GM19043 (cell line): Measurements from ENCODE around the gene KCNJ6.
"Not testable (repeated sequence)": the region's sequence is repeated elsewhere in the genome, so short reads cannot be mapped to it uniquely, and the experiment has no call there.

ENCODE experiments used
- ATAC-seq: cut with Tn5 transposase; IDR thresholded peaks from one replicate; pipeline ENCODE4 v1.9.1; 2021; ENCODE audit warnings: low read depth; ENCODE audit not compliant: unreplicated experiment

KCNJ6 gene

DNA sequence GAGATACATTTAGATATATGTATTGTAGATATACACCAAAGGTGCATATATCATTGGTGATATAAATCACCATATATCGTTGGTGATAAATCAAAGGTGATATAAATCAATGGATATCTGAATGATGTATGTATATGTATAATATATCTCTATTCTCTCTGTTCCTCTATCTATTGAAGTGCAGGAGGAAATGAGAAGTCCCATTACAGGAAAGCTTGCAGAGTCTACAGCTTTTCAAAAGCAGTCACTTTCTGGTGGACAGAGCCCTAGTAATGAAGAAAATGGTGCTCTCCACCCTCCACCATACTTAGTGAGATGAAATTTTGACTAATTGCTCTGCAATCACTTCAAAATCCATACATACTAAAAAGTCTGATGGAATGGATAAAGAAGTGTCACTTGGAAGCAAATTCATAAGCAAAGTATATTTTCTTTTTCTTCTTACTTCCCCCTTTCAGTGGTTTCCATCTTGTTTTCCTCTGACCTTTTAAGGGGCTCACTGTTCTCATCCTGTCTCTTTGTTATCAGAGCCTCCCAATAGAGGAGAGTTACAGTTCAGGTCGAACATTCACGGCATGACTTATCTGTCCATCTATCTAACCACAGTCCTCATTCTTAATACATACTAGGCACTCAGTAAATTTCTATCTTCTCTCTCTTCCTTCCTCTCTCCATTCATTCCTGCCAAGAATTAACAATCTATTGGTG, 227.2 kb downstream of the KCNJ6 start:
- no peak for ATAC-seq

- no peak for ATAC-seq
Observed at GRCh38 chr21:37686991-37687810, 229.1 kb downstream of the KCNJ6 start.

GRCh38 chr21:37684547-37684946, 231.7 kb downstream of the KCNJ6 start:
- no peak for ATAC-seq

GRCh38 chr21:37684115-37684493, 232.2 kb downstream of the KCNJ6 start:
- no peak for ATAC-seq

GRCh38 chr21:37683396-37684114, 232.7 kb downstream of the KCNJ6 start:
- no peak for ATAC-seq

- ATAC-seq: no peak
Observed at GRCh38 chr21:37682966-37683365, 233.3 kb downstream of the KCNJ6 start.

GRCh38 chr21:37677006-37677405, 239.3 kb downstream of the KCNJ6 start:
- ATAC-seq: no peak

- no peak for ATAC-seq
Observed at GRCh38 chr21:37675202-37675801, 241.0 kb downstream of the KCNJ6 start.

GRCh38 chr21:37673801-37674575, 242.3 kb downstream of the KCNJ6 start:
- ATAC-seq: no peak

- no peak for ATAC-seq
Observed at GRCh38 chr21:37671381-37671780, 244.9 kb downstream of the KCNJ6 start.

GRCh38 chr21:37670883-37671282, 245.4 kb downstream of the KCNJ6 start:
- ATAC-seq: no peak

DNA sequence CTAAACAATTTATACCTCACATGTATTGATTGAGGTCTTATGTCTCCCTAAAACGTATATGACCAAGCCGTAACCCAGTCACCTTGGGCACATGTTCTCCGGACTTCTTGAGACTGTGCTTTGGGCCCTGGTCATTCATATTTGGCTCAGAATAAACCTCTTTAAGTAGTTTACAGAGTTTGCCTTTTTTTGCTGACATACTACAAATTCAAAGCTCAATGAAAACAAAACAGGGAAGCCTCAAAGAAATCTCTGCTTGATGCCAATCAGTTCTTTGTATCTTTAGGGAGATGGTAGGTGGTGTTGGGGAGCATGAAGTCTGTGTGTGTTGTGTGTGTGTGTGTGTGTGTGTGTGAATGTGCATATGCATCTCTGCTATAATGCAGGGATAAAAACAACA, 247.0 kb downstream of the KCNJ6 start:
- ATAC-seq: no peak

GRCh38 chr21:37668462-37669239, 247.6 kb downstream of the KCNJ6 start:
- ATAC-seq: no peak

DNA sequence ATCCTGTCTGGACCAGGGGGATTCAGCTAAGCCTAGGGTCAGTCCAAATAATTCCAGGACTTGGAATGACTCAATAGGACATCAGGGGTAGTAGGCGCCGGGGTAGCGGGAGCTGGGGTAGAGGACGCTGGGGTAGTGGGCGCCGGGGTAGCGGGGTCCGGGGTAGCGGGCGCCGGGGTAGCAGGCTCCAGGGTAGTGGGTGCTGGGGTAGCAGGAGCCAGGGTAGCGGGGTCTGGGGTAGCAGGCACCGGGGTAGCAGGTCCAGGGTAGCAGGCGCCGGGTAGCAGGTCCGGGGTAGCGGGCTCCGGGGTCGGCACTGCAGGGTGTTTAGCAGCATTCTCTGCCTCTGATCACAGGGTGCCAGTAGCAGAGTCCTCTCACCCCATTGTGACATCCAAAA, 248.9 kb downstream of the KCNJ6 start:
- no peak for ATAC-seq

DNA sequence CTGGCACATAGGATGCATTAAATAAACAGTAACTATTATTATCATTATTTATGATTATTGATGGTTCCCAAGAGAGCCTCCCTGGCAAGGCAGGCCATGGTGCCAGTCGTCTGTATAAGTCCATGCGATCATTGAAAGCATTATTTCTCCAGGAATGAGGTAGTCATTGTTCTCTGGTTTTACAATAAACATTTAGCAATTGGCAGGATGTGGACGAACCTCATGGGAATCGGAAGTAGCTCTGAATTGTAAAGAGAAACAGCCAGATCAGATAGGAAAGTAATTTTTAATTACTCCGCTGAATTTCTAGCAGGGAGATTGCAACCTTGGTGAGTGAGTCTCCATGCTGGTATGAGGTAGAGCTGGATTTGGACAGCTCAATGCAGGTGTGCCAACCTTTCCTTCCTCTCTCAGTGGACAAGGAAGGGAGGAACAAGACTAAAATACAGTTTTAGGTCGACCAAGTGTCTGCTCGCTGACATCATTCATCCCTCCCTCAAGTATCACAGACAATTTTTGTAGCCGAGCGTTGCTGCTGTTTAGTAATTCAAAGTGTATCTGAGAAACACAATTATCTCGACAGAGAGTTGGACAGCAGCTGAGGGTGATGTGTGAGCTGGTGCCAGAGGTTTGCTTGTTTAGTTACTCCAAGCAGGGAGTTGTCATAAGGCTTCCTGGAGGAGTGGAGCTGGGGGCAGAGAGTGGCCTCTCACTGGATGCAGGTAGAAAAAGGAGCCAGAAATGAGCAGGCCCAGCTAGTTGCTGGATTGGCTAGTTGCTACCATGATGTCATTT, 250.8 kb downstream of the KCNJ6 start:
- no peak for ATAC-seq

DNA sequence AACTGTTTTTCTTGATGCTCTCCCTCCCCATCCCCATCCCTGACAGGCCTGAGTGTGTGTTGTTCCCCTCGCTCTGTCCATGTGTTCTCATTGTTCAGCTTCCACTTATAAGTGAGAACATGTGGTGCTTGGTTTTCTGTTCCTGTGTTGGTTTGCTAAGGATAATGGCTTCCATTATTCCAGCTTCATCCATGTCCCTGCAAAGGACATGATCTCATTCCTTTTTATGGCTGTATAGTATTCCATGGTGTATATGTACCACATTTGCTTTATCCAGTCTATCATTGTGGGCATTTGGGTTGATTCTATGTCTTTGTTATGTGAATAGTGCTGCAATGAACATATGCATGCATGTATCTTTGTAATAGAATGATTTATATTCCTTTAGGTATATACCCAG, 254.0 kb downstream of the KCNJ6 start:
- ATAC-seq: not testable (repeated sequence)

DNA sequence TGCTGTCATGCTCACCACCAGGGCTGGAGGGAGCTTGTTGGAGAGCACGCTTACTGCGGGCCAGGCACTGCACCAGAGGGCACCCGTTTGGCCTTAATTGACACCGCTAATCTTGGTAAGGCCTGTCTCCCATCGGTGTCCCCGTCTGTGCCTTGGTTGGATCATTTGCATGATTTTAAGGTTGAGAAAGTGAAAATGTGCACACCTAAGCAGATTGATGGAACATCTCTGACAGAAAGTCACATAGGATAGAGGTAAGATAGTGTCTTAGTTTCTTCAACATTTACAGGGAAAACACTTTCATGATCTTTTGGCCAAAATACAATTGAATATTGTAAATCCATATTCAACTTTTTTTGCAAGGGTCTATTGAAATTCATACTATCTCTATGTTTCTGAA, 255.5 kb downstream of the KCNJ6 start:
- no peak for ATAC-seq

DNA sequence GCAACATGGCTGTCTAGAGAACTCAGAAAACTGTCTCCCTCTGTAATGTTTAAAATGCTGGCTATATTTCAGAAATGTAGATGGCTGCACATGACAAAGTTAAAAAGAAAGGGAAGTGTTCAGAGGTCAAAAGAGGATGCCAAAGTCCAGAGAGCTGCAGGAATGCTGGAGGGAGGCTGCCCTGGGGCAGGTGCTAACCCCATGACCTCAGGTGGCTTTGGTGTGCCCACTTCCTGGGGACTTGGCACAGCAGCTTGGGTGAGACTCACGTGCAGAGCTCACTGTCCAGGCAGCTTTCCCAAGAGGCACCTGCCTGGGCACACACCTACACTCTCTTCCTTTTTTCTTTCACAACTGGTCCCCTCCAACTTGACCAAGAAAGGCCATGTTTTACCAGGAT, 256.4 kb downstream of the KCNJ6 start:
- ATAC-seq: no peak
